DOHH2 (cell line): Measurements from ENCODE around the gene PLCD1.

Experiments used
- EZH2phosphoT487 ChIP-seq: fragments of 200-600 bp; sonication (generic); IDR thresholded peaks from 2 replicates; pipeline ENCODE4 v1.6.1; 2017; ENCODE audit warnings: borderline replicate concordance, mild to moderate bottlenecking, antibody characterized with exemption, low read length, moderate library complexity, mixed read lengths
- TF ChIP-seq, protein P1 (sequence below): fragments of 200-600 bp; sonication (generic); IDR thresholded peaks from one replicate; pipeline ENCODE4 v1.5.1; 2014; ENCODE audit warnings: antibody characterized with exemption, mild to moderate bottlenecking, low read depth, low read length; ENCODE audit not compliant: poor library complexity, severe bottlenecking

DNA sequence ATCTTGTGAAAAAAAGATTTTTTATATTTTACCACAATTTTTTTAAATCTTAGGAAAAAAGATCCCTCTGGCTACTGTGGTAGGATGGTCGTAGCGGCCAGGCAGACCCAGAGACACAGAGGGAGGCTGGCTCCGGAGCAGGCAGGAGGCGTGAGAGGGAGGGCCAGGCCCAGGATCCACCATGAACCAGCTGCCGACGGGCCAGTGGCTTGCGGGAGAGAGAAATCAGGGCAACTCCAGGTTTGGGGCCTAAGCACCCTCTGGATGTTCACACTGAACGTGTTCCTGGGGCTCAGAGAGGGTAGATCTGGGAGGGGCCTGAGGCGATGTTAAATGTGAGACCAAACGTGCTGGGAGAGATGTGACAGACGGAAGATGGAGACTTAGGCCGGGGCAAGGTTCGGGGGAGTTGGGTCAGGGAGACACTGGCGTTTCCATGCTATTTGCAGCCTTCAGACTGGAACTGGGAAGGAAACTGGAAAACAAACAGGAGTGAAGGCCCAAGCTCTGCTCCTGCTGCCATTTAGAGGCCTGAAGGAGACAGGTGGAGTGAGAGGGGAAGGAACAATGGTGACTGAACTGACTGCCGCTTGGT is 40.4 kb downstream of the PLCD1 start:
- TF ChIP-seq, protein P1, sequence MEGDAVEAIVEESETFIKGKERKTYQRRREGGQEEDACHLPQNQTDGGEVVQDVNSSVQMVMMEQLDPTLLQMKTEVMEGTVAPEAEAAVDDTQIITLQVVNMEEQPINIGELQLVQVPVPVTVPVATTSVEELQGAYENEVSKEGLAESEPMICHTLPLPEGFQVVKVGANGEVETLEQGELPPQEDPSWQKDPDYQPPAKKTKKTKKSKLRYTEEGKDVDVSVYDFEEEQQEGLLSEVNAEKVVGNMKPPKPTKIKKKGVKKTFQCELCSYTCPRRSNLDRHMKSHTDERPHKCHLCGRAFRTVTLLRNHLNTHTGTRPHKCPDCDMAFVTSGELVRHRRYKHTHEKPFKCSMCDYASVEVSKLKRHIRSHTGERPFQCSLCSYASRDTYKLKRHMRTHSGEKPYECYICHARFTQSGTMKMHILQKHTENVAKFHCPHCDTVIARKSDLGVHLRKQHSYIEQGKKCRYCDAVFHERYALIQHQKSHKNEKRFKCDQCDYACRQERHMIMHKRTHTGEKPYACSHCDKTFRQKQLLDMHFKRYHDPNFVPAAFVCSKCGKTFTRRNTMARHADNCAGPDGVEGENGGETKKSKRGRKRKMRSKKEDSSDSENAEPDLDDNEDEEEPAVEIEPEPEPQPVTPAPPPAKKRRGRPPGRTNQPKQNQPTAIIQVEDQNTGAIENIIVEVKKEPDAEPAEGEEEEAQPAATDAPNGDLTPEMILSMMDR = no peak
- TF ChIP-seq EZH2phosphoT487 = no peak
